Skin of body (tissue), 2 donors: Measurements from ENCODE around the gene MOGAT1. TPM values are rescaled to one million over a fixed set of nuclear protein-coding genes. Genes with fewer than 3 reads are reported as not detected.
"Not testable (repeated sequence)": the region's sequence is repeated elsewhere in the genome, so short reads cannot be mapped to it uniquely, and the experiment has no call there.

ENCODE experiments used
- DNase-seq: peaks from one replicate; lab custom pipeline; 2025; lab: John Stamatoyannopoulos, UW
- total RNA-seq: library from RNA; depleted of rRNA; stranded (reverse); fragments of >200 nt; gene quantifications from one replicate; pipeline ENCODE4 v1.2.3, GENCODE V29; 2014

Gene MOGAT1
- total RNA-seq, 1 donor from 2014 or later: 2.5 TPM

DNA sequence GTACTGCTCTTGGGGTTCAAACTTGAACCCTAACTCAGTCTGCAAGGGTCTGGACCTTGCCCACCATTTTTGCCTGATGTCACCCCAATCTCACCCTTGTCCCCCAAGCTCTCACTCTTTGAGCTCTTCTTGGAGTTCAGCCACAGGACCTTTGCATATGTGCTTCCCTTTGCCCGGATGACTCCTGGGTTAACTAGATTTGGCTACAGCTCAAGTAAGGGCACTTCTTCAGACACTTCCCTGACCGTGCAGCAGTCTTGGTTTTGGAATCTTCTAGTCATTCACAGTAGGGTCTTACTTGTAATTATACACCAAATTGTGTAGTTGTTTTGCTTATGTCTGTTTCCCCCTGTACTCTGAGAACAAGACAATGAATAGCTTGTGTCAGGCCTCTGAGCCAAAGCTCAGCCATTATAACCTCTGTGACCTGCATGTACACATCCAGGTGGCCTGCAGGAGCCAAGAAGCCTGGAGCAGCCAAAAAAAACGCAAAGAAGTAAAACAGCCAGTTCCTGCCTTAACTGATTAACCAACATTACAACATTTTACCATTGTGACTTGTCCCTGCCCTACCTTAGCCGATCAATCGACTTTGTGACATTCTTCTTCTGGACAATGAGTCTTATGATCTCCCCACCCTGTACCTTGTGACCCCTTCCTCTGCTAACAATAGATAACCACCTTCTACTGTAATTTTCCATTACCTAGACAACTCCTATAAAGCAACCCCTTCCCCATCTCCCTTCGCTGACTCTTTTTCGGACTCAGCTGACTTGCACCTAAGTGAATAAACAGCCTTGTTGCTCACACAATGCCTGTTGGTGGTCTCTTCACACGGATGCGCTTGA lies 1.0 kb upstream of the MOGAT1 start:
- DNase-seq: no peak

- DNase-seq: no peak
Observed at GRCh38 chr2:222672068-222672401, 577 bp downstream of the MOGAT1 start.

DNA sequence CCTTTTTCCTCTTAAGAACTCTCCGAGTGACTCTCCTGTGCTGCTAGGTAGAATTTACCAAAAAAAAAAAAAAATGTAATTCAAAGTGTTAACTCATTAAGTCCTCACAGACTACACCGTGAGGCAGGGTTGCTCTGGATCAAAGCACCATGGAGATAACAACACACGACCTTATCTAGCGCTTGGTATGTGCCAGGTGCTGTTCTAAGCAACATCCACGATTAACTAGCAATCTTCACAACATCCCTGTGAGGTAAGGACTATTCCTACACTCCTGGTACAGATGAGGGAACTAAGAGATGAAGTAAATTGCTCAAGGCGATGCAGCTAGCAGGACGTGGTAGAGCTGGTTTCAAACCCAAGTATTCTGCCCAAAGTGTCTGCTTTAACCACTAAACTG lies 1.8 kb downstream of the MOGAT1 start:
- no peak for DNase-seq

GRCh38 chr2:222673883-222674282 lies 2.4 kb downstream of the MOGAT1 start:
- no peak for DNase-seq

DNA sequence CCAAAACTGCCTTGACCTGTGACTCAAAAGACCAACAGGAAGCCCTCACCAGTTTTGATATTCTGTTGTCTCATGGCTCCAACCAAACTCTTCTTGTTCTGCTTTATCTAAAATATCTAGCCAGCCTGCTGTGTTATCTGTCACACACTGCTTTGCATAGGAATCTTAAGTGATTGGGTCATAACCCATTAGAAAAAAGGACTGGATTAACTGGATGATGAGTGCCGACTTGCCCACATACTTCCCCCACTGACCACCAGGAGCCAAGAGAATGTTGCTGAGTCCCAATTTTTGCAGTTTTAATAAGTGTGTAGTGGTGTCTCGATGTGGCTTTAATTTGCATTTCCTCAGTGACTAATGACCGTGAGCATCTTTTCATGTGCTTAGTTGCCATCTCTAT lies 6.5 kb downstream of the MOGAT1 start:
- no peak for DNase-seq

GRCh38 chr2:222683805-222684204 lies 12.3 kb downstream of the MOGAT1 start:
- DNase-seq: peak; percentile 46

DNA sequence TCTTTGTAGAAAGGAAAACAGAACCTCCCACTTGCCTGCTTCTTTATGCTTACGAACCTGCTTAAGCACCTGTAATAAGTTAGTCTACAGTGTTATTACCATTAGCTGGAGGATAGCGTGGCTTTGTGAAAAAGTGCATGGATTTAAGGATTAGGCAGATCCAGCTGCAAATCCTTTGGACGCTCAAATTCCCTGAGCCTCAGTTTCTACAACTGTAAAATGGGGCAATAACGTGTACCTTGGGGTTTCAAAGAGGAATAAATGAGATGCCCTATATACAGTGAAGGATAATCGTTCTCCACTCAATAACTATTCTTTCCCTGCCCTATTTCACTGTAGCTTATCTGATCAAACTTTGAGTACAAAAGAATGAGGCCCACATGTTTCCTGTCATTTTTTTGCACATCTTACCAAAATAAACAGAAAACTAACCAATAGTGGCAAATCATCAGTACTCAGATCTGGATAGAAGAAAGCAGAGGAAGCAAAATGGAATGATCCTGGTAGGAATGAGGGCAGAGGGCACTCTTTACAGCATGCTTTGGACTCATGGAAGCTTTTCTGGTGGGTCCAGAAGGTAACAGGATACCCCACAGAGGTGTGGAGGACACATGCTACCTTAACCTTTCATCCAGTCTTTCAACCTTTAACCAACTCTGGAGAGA lies 14.8 kb downstream of the MOGAT1 start:
- no peak for DNase-seq

DNA sequence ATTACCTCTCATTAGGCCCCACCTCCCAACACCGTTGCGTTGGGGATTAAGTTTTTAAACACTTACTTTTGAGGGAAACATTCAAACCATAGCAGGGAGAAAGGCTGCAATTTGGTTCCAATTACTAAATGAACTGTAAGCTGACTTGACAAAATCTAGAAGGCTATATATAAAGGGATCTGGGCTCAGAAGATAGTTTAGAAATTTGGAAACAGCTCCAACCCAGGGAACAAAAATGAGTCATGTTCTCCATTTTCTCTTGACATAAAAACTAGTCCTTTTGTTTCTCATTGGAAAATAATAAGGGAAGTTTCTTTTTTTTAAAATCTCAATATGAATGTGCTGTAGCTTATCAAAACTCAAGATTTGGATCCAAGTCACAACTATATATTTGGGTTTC lies 17.5 kb downstream of the MOGAT1 start:
- peak; percentile 48 for DNase-seq

DNA sequence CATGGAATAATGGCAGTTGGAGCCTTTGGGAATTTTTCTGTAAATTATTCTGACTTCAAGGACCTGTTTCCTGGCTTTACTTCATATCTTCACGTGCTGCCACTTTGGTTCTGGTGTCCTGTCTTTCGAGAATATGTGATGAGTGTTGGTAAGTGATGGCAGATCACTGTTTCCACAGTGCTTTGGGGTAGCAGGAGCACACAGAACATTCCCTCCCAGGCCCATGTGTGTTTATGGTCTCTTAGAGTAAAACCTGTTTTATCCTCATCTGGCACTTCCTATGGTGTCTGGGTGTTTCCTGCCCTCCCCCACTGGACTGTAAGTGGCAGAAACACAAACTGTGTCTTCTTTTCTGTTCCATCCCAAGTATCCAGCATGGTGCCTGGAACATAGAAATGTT lies 17.9 kb downstream of the MOGAT1 start:
- no peak for DNase-seq

- peak; percentile 53 for DNase-seq
Observed at GRCh38 chr2:222690564-222691200, 19.2 kb downstream of the MOGAT1 start.

GRCh38 chr2:222693413-222693812 lies 22.0 kb downstream of the MOGAT1 start:
- DNase-seq: not testable (repeated sequence)

DNA sequence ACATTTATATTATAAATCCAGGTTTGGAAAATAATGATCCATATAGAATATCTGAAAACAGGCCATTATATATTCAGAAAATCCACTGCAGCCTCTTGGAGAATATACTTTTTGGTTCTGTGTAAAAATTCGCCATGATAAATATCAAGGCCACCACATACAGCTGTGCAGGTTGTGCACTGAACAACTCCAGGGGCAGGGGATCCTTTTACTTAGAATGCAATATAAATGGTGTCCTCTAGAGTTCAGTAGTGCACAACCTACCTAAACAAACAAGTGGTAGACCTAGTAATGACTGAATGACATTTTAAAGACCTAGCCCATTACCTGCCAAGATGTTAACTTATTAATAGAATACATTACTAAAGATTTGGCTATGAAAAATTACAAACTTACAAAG lies 22.4 kb downstream of the MOGAT1 start:
- DNase-seq: no peak

- DNase-seq: no peak
Observed at GRCh38 chr2:222698276-222698675, 26.8 kb downstream of the MOGAT1 start.

DNA sequence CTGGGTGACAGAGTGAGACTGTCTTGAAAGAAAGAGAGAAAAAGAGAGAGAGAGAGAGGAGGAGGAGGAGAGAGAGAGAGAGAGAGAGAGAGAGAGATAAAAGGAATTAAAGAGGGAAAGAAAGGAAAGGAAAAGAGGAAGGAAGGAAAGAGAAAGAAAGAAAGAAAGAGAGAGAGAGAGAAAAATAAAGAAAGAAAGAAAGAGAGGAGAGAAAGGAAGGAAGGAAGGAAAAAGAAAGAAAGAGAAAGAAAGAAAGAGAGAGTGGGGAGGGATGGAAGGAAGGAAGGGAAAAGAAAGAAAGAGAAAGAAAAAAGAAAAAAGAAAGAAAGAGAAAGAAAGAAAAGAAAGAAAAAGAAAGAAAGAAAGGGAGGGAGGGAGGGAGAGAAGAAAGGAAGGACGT lies 29.8 kb downstream of the MOGAT1 start:
- no peak for DNase-seq

DNA sequence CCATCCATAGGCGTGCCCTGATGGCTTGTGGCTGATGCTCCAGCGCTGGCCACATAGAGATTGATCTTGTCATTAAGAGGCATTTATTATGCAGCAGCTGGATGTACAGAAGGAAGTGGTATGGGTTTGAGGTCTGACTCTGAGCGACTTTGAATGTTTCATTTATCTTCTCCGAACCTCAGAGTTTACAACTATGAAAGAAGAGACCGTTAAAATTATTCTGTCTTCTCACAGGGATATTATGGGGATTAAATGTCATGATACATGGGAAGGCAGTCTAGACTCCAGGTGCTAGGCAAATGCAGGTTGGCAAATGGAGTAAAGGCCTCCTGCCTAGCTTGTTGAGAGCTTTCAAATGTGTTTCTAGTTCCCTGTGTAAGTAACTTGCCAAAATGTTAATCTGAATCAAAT lies 30.3 kb downstream of the MOGAT1 start:
- DNase-seq: no peak

GRCh38 chr2:222703091-222703490 lies 31.6 kb downstream of the MOGAT1 start:
- DNase-seq: no peak

- DNase-seq: no peak
Observed at GRCh38 chr2:222703886-222704285, 32.4 kb downstream of the MOGAT1 start.

DNA sequence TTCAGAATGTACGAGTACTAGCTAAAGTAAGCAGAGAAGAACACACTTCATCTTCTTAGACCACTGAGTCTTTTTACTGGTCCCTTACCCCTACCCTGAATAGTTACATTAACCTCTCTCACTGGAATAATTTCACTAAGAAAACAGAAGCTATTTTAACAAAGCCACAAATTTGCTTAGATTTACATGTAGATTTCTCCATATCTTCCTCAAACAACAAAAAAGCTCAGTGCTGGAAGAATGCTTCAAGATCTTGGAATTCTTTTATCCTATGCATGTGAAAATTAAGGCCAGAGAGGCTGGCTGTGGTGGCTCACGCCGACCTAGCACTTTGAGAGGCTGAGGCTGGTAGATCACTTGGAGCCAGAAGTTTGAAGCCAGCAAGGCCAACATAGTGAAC lies 35.2 kb downstream of the MOGAT1 start:
- DNase-seq: no peak

GRCh38 chr2:222707102-222707688 lies 35.7 kb downstream of the MOGAT1 start:
- no peak for DNase-seq

DNA sequence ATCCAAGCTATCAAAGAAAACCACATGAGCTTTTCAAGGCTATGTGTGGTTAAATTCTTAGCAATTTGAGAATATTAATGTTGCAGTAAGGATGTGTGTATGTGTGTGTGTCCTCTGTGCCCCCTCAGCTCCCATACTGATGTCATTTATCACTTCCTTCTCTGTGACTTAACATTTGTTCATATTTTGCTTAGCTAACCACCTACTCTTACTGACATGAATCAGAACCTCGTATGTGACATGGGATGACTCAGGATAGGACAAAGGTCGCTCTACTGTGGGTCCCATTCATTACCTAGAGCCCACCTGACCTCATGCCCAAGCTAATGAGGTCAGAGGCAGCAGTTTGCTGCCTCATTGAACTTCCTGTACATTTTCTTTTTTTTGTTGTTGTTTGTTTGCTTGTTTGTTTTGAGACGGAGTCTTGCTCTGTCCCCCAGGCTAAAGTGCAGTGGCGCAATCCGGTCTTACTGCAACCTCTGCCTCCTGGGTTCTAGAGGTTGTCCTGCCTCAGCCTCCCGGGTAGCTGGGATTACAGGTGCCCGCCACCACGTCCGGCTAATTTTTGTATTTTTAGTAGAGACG lies 36.3 kb downstream of the MOGAT1 start:
- DNase-seq: no peak

- DNase-seq: peak; percentile 48
Observed at GRCh38 chr2:222708274-222708710, 36.8 kb downstream of the MOGAT1 start.
